GM12872 (cell line): ENCODE results near the gene EFNA3.

Experiments used
- TF ChIP-seq, protein P1 (sequence below): IDR thresholded peaks from 3 replicates; pipeline ENCODE4 v1.5.1; 2011; ENCODE audit warnings: low read depth, mild to moderate bottlenecking, low read length, moderate library complexity; ENCODE audit not compliant: insufficient read depth

EFNA3 gene

DNA sequence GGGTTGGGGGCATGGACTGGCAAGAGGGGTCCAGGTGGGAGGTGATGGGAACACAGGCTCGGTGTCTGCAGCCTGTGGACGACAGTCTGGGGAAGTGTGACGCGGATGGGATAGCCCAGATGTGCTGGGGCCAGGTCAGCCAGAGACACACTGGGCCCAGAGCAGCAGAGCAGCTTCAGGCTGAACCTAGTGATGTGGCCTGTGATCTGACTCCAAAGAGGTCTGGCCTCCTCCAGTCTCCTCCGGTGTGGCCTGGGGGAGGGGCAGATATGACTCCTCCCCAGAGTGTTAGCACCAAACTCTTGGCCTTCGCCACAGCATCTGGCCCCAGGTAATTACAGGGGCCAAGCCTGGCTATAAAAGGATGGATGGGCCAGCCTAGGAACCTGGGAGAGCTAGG, 13.5 kb downstream of the EFNA3 start:
- TF ChIP-seq, protein P1, sequence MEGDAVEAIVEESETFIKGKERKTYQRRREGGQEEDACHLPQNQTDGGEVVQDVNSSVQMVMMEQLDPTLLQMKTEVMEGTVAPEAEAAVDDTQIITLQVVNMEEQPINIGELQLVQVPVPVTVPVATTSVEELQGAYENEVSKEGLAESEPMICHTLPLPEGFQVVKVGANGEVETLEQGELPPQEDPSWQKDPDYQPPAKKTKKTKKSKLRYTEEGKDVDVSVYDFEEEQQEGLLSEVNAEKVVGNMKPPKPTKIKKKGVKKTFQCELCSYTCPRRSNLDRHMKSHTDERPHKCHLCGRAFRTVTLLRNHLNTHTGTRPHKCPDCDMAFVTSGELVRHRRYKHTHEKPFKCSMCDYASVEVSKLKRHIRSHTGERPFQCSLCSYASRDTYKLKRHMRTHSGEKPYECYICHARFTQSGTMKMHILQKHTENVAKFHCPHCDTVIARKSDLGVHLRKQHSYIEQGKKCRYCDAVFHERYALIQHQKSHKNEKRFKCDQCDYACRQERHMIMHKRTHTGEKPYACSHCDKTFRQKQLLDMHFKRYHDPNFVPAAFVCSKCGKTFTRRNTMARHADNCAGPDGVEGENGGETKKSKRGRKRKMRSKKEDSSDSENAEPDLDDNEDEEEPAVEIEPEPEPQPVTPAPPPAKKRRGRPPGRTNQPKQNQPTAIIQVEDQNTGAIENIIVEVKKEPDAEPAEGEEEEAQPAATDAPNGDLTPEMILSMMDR: no peak

DNA sequence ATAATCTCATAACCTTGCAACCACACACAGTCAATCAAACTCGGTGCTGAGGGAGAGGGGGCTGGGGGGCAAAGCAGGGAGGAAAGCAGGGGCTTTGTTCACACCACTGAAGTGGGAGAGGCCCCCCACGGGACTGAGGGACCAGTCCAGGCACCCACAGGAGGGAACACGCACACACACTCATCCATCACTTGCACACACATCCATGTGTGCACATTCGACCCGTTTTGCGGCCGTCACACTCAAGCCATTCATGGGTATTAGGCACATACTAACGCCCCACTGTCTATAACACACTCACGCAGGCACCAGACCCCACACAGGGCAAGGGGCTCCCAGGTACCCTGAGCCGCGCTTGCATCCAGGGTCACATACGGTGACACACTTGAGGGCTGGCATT, 14.0 kb downstream of the EFNA3 start:
- TF ChIP-seq, protein P1: no peak

DNA sequence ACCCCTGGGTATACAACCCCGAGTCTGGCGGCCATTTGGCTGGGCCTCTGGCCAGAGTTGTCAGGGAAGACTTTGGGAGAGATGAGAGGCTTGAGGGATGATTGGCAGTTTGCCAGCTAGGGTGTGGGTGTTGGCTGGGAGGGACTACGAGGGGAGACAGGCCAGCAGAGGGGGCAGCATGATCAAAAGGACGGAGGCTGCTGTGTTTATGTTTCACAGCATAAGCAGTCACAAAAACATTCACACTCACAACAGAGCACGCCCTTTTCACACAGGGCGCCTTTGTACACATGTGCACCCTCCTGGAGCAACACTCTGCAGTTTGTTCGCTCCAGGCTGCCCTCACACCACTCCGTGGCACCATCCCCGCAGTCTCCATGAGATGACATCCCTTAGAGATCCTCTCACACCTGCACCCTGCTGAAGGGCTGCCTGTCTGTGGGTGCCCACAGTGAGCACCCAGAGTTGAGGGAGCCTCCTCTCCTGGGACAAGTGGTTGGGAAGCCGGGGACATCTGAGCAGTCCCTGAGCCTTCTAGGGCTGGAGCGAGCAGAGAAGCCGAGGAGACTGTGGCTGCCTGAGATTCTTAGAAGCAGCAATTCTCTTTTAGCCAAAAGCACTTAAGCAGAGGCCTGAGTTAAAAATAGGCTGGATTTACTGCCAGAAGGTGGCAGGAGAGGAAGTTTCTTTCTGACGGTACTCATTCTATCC, 15.4 kb downstream of the EFNA3 start:
- TF ChIP-seq, protein P1: 0 out of 3 replicates have a peak, but pooled peaks have one; percentile 33

DNA sequence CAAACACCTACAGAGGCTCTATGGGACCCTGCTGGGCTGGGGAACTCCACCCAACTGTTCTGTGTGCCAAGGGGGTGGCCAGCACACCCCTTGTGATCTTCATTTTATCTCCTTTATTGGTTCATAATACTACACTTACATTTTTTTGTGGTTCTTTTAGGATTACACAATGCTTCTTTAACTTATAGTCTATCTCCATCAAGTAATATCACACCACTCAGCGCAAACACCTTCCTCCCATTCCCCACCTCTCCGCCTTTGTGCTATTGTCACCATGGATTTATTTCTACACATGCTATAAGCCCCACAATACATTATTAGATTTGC, 15.9 kb downstream of the EFNA3 start:
- TF ChIP-seq, protein P1: no peak

DNA sequence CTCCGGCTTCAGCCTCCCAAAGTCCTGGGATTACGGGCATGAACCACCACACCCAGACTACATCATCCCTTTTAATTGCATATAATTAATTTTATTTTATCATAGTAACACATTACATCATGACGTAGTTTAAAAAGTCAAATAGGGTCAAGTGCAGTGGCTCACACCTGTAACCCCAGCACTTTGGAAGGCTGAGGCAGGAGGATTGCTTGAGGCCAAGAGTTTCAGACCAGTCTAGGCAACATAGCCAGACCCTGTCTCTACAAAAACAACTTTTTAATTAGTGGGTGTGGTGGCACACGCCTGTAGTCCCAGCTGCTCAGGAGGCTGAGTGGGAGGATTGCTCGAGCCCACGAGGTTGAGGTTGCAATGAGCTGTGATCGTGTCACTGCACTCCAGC, 20.7 kb downstream of the EFNA3 start:
- TF ChIP-seq, protein P1: no peak

DNA sequence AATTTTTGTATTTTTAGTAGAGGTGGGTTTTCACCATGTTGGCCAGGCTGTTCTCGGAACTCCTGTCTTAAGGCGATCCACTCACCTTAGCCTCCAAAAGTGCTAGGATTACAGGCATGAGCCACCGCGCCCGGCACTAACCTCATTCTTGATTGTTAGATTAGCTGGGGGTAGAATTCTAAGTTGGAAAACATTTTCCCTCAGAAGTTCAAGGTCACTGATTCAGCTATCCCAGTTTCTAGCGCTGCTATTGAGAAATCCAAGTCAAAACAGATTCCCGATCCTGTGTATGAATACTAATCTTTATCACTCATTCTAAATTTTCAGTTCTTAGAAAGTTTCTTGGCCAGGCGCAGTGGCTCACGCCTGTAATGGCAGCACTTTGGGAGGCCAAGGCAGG, 24.7 kb downstream of the EFNA3 start:
- TF ChIP-seq, protein P1: no peak

DNA sequence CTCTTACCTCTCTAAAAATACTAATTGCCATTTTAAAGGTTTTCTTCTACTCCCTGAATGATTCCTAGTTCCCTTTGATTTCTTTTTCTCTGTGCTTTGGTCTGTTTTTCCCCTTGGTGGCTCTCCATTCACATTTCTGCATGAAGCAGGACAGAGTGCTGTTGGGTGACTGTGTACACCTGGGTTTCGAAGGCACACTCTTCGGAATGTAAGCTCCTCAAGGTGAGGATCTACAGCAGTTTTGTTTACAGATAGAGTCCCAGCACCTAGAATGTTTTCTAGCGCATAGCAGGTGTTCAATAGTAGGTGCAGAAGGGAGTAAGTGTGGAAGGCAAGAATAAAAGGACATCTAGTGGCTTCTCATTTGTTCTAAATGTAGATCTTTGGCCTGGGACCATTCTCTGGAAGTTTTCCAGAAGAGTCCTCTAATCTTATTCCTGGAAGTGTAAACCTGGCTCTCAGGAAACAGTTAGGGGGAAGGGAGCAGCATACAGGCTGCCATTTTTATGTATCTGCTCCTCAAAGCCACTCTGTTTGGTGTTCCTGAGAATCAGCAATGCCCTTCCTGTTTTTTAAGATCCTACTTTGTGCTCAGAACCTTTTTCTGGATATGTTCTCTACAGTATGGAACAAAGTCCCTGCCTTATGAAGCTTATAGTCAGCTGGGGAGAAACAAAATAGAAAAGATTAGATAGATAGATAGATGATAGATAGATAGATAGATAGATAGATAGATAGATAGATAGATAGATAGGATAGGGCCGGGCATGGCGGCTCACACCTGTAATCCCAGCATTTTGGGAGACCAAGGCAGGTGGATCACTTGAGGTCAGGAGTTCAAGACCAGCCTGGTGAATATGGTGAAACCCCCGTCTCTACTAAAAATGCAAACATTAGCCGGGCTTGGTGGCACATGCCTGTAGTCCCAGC, 26.2 kb downstream of the EFNA3 start:
- TF ChIP-seq, protein P1: no peak
